GM21786 (cell line): ENCODE data around the gene ACADSB.

Experiments
- ATAC-seq: cut with Tn5 transposase; IDR thresholded peaks from one replicate; pipeline ENCODE4 v1.9.1; 2021; ENCODE audit not compliant: unreplicated experiment

Gene ACADSB

GRCh38 chr10:123096452-123096851 lies 87.6 kb downstream of the ACADSB start:
- ATAC-seq = no peak

GRCh38 chr10:123097039-123097438 lies 88.2 kb downstream of the ACADSB start:
- ATAC-seq = no peak

- ATAC-seq = no peak
These were observed 91.4 kb downstream of the ACADSB start for GRCh38 chr10:123100030-123100762.

GRCh38 chr10:123101872-123102271 lies 93.1 kb downstream of the ACADSB start:
- ATAC-seq = no peak

- ATAC-seq = no peak
These were observed 93.9 kb downstream of the ACADSB start for GRCh38 chr10:123102673-123103072.

GRCh38 chr10:123103944-123104343 lies 95.1 kb downstream of the ACADSB start:
- ATAC-seq = no peak
